B cell (primary cell): ENCODE measurements around the gene ZSCAN21.

ENCODE experiments used
- CTCF ChIP-seq: fragments of 200-600 bp; IDR thresholded peaks from one replicate; pipeline ENCODE4 v1.8.0; 2022; ENCODE audit warnings: antibody characterized with exemption, mild to moderate bottlenecking
- EZH2 ChIP-seq: IDR thresholded peaks from 2 replicates; pipeline ENCODE4 v1.6.1; 2012; ENCODE audit warnings: borderline replicate concordance, low read depth, mild to moderate bottlenecking, moderate library complexity, low read length; ENCODE audit not compliant: insufficient read depth, poor library complexity, severe bottlenecking

- no peak for TF ChIP-seq EZH2
- no peak for TF ChIP-seq CTCF
These were observed 39.3 kb downstream of the ZSCAN21 start, which contains the start of gene COPS6 for GRCh38 chr7:100088621-100089457.
